HEK293 (cell line): Measurements from ENCODE around the gene PRKAB2.

Experiments
- CTCF ChIA-PET: fragments of 350-600 bp; formaldehyde crosslinking; extraction: SDS; loops from one replicate; lab custom pipeline; 2021; ENCODE audit warnings: antibody characterized with exemption; lab: Yijun Ruan, JAX
- POLR2A ChIA-PET: fragments of 300-600 bp; formaldehyde crosslinking; extraction: SDS; loops from one replicate; lab custom pipeline; 2020; ENCODE audit warnings: antibody characterized with exemption, inconsistent platforms; lab: Yijun Ruan, JAX
- H3K27ac ChIP-seq: fragments of 200-500 bp; sonication (Bioruptor generic); 2 replicates; pipeline ENCODE4 v1.5.1; 2014; ENCODE audit warnings: low read depth, low read length, control low read depth, inconsistent platforms; ENCODE audit errors: extremely low read depth
- H3K36me3 ChIP-seq, 2 experiments: fragments of 200-500 bp in 1 of 2; sonication (Bioruptor generic) in 1 of 2; 1 replicate in 1 of 2; 2 replicates in 1 of 2; pipeline ENCODE4 v1.5.1; 2014 to 2017; ENCODE audit warnings: inconsistent platforms in 2 of 2, low read length in 2 of 2; ENCODE audit not compliant: control insufficient read depth in 2 of 2, insufficient read depth in 1 of 2
- H3K4me1 ChIP-seq: fragments of 200-500 bp; sonication (Bioruptor generic); 2 replicates; pipeline ENCODE4 v1.5.1; 2014; ENCODE audit warnings: mild to moderate bottlenecking, low read length, inconsistent platforms; ENCODE audit not compliant: control insufficient read depth, insufficient read depth
- H3K4me3 ChIP-seq: 2 replicates; pipeline ENCODE4 v1.5.1; 2011; ENCODE audit warnings: low read depth, mild to moderate bottlenecking, control low read depth, low read length, moderate library complexity
- H3K9me3 ChIP-seq: fragments of 200-500 bp; sonication (Bioruptor generic); 2 replicates; pipeline ENCODE4 v1.5.1; 2014; ENCODE audit warnings: low read depth, low read length, inconsistent platforms; ENCODE audit not compliant: control insufficient read depth, insufficient read depth
- GFI1B ChIP-seq: fragments of 450-650 bp; formaldehyde crosslinking; IDR thresholded peaks from 2 replicates; pipeline ENCODE4 v1.5.1; 2016; ENCODE audit warnings: missing biosample characterization, missing genetic modification characterization
- HOXA7 ChIP-seq: sonication (generic); formaldehyde crosslinking; IDR thresholded peaks from 2 replicates; pipeline ENCODE4 v1.8.1; 2022; ENCODE audit warnings: missing genetic modification reagents, borderline replicate concordance
- MZF1 ChIP-seq: fragments of 450-650 bp; formaldehyde crosslinking; IDR thresholded peaks from 2 replicates; pipeline ENCODE4 v1.5.1; 2017; ENCODE audit warnings: missing biosample characterization, missing genetic modification characterization, borderline replicate concordance
- OSR2 ChIP-seq: fragments of 450-650 bp; formaldehyde crosslinking; IDR thresholded peaks from 2 replicates; pipeline ENCODE4 v1.5.1; 2016; ENCODE audit warnings: missing biosample characterization, missing genetic modification characterization
- PRDM1 ChIP-seq: fragments of 450-650 bp; formaldehyde crosslinking; IDR thresholded peaks from 2 replicates; pipeline ENCODE4; 2016; ENCODE audit warnings: missing biosample characterization, missing genetic modification characterization
- SCRT1 ChIP-seq: fragments of 450-650 bp; formaldehyde crosslinking; IDR thresholded peaks from 2 replicates; pipeline ENCODE4 v1.5.1; 2016; ENCODE audit warnings: missing biosample characterization, missing genetic modification characterization, borderline replicate concordance
- WT1 ChIP-seq: fragments of 450-650 bp; formaldehyde crosslinking; IDR thresholded peaks from 2 replicates; pipeline ENCODE4 v1.5.1; 2016; ENCODE audit warnings: missing biosample characterization, missing genetic modification characterization
- ZBTB48 ChIP-seq: fragments of 450-650 bp; formaldehyde crosslinking; IDR thresholded peaks from 2 replicates; pipeline ENCODE4 v1.5.1; 2016; ENCODE audit warnings: missing biosample characterization, missing genetic modification characterization
- ZBTB8A ChIP-seq: fragments of 450-650 bp; formaldehyde crosslinking; IDR thresholded peaks from 2 replicates; pipeline ENCODE4 v1.5.1; 2016; ENCODE audit warnings: missing biosample characterization, missing genetic modification characterization
- ZEB2 ChIP-seq: fragments of 450-650 bp; formaldehyde crosslinking; IDR thresholded peaks from 2 replicates; pipeline ENCODE4 v1.5.1; 2016; ENCODE audit warnings: missing biosample characterization, missing genetic modification characterization
- ZFHX2 ChIP-seq: fragments of 450-650 bp; formaldehyde crosslinking; conservative IDR thresholded peaks from 2 replicates; pipeline ENCODE4 v1.5.1; 2016; ENCODE audit warnings: missing biosample characterization, missing genetic modification characterization
- ZFP3 ChIP-seq: fragments of 450-650 bp; formaldehyde crosslinking; IDR thresholded peaks from 2 replicates; pipeline ENCODE4 v1.5.1; 2016; ENCODE audit warnings: low read depth, missing biosample characterization, missing genetic modification characterization
- ZNF10 ChIP-seq: fragments of 450-650 bp; formaldehyde crosslinking; IDR thresholded peaks from 2 replicates; pipeline ENCODE4 v1.5.1; 2017; ENCODE audit warnings: missing biosample characterization, missing genetic modification characterization
- ZNF133 ChIP-seq: fragments of 450-650 bp; formaldehyde crosslinking; IDR thresholded peaks from 2 replicates; pipeline ENCODE4 v1.5.1; 2016; ENCODE audit warnings: missing biosample characterization, missing genetic modification characterization
- ZNF174 ChIP-seq: fragments of 450-650 bp; formaldehyde crosslinking; IDR thresholded peaks from 2 replicates; pipeline ENCODE4 v1.5.0; 2017; ENCODE audit warnings: missing biosample characterization, mild to moderate bottlenecking, missing genetic modification characterization
- ZNF214 ChIP-seq: fragments of 450-650 bp; formaldehyde crosslinking; IDR thresholded peaks from 2 replicates; pipeline ENCODE4 v1.5.1; 2017; ENCODE audit warnings: missing biosample characterization, mild to moderate bottlenecking, missing genetic modification characterization, borderline replicate concordance
- ZNF221 ChIP-seq: fragments of 450-650 bp; formaldehyde crosslinking; IDR thresholded peaks from 2 replicates; pipeline ENCODE4 v1.5.1; 2017; ENCODE audit warnings: missing biosample characterization, missing genetic modification characterization, borderline replicate concordance
- ZNF266 ChIP-seq: fragments of 450-650 bp; formaldehyde crosslinking; IDR thresholded peaks from 2 replicates; pipeline ENCODE4 v1.5.1; 2016; ENCODE audit warnings: missing biosample characterization, missing genetic modification characterization, low read depth
- ZNF335 ChIP-seq: fragments of 450-650 bp; formaldehyde crosslinking; conservative IDR thresholded peaks from 2 replicates; pipeline ENCODE4 v1.5.1; 2016; ENCODE audit warnings: missing biosample characterization, missing genetic modification characterization
- ZNF433 ChIP-seq: fragments of 450-650 bp; formaldehyde crosslinking; IDR thresholded peaks from 2 replicates; pipeline ENCODE4 v1.5.1; 2016; ENCODE audit warnings: missing biosample characterization, missing genetic modification characterization, low read depth
- ZNF521 ChIP-seq: fragments of 450-650 bp; formaldehyde crosslinking; IDR thresholded peaks from 2 replicates; pipeline ENCODE4 v1.5.1; 2017; ENCODE audit warnings: missing biosample characterization, mild to moderate bottlenecking, missing genetic modification characterization
- ZNF555 ChIP-seq: fragments of 450-650 bp; formaldehyde crosslinking; conservative IDR thresholded peaks from 2 replicates; pipeline ENCODE4 v1.5.1; 2017; ENCODE audit warnings: missing biosample characterization, mild to moderate bottlenecking, missing genetic modification characterization, inconsistent platforms
- ZNF596 ChIP-seq: fragments of 450-650 bp; IDR thresholded peaks from 2 replicates; pipeline ENCODE4 v1.5.0; 2018; ENCODE audit warnings: missing biosample characterization, mild to moderate bottlenecking, missing genetic modification characterization, moderate library complexity
- ZNF623 ChIP-seq: fragments of 450-650 bp; formaldehyde crosslinking; IDR thresholded peaks from 2 replicates; pipeline ENCODE4 v1.5.1; 2016; ENCODE audit warnings: missing biosample characterization, missing genetic modification characterization
- ZNF658 ChIP-seq: fragments of 450-650 bp; formaldehyde crosslinking; IDR thresholded peaks from 2 replicates; pipeline ENCODE4; 2016; ENCODE audit warnings: missing biosample characterization, missing genetic modification characterization
- ZNF707 ChIP-seq: fragments of 450-650 bp; formaldehyde crosslinking; IDR thresholded peaks from 2 replicates; pipeline ENCODE4 v1.5.1; 2016; ENCODE audit warnings: missing biosample characterization, missing genetic modification characterization
- ZNF747 ChIP-seq: fragments of 450-650 bp; formaldehyde crosslinking; IDR thresholded peaks from 2 replicates; pipeline ENCODE4 v1.5.1; 2016; ENCODE audit warnings: missing biosample characterization, missing genetic modification characterization
- ZNF777 ChIP-seq: fragments of 450-650 bp; formaldehyde crosslinking; IDR thresholded peaks from 2 replicates; pipeline ENCODE4 v1.5.1; 2017; ENCODE audit warnings: missing biosample characterization, missing genetic modification characterization, borderline replicate concordance
- TF ChIP-seq, protein P1 (sequence below): fragments of 450-650 bp; formaldehyde crosslinking; IDR thresholded peaks from 2 replicates; pipeline ENCODE4 v1.5.1; 2016; ENCODE audit warnings: missing biosample characterization, missing genetic modification characterization, low read depth
- TF ChIP-seq, protein P2 (sequence below): fragments of 450-650 bp; formaldehyde crosslinking; conservative IDR thresholded peaks from 2 replicates; pipeline ENCODE4 v1.5.1; 2016; ENCODE audit warnings: low read depth, missing biosample characterization, missing genetic modification characterization

PRKAB2 gene

DNA sequence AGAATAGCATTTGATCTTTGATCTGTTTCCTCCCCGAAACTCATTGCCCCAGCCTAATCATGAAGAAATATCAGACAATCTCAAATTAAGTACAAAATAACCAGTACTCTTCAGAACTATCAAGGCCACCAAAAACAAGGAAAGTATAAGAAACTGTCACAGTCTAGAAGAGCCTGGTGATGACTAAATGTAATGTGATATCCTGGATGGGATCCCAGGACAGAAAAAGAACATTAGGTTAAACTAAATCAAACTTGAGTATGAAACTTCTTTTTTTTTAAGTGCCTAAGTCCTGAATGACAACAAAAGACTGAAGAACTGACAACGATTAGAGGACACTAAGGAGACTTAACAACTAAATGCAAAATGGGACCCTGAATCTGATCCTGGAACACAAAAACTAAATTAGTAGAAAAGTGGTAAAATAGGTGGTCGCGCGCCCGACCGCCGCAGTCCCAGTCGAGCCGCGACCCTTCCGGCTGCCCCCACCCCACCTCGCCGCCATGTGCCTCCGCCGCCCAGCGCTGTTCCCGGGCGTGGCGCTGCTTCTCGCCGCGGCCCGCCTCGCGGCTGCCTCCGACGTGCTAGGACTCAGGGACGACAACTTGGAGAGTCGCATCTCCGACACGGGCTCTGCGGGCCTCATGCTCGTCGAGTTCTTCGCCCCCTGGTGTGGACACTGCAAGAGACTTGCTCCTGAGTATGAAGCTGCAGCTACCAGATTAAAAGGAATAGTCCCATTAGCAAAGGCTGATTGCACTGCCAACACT is 5.5 kb upstream of the PRKAB2 start (continued):
- TF ChIP-seq ZEB2 (tag by site-specific recombination) (no peak), ZNF623 (tag by site-specific recombination) (no peak), SCRT1 (tag by site-specific recombination) (no peak), HOXA7 (no peak), ZBTB8A (tag by site-specific recombination) (no peak)

DNA sequence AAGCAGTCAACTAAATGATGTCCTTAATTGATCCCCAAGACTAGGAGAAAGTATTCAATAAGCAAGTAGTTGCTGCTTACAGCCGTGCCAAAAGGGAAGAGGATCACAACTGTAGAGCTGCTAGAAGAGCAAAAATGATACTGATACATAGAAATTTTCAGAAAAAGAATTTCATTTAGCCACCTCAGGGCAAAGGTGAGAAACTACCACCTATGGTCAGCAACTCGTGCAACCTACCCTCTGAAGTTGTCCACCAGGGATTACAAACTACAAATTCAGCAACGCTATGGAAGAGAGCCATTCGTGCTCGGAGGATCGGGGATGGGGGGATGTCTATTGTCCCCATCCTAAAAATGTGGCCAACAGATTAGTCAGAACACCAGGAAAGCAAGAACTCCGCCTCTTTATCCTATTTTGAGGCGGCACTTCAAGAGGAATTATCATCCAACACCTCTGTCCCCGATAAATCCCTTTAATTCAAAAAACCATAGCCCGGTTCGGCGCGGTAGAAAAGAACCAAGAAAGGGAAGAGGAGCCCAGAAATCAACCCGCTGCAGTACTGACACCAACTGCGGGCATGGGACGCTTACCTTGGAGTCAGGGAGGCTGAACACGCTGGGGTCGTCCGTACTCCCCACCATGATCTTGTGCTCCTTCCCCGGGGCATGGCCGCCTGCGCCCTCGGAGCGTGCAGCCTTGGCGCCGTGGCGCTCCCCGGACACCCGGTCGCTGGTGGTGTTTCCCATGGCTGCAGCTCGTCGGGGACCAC is 687 bp downstream of the PRKAB2 start:
- POLR2A ChIA-PET, result interaction anchor here (0.8 to 2.0 kb wide), 4 partner anchors 71 to 1207 kb away, joined by 3 to 12 read pairs (median 6); partner anchors contain the start of genes ANKRD34A, CHD1L and POLR3GL
- peaks cover 0 to 8% of the 10 kb centered on the region in 2 experiments; a peak in 1 of 3 replicates for H3K36me3 ChIP-seq
- H3K4me1 ChIP-seq, result peaks cover 19% of the 10 kb centered on the region
- peak overlapping the region; percentile 71 for H3K27ac ChIP-seq
- CTCF ChIA-PET, result interaction anchor here (0.9 to 1.9 kb wide), 4 partner anchors 9 to 71 kb away, joined by 3 to 12 read pairs (median 4); partner anchors contain the start of gene CHD1L
- no peaks in the 10 kb centered on the region for H3K9me3 ChIP-seq
- H3K4me3 ChIP-seq, result peak overlapping the region; percentile 90
- TF ChIP-seq ZNF266, result no peak
- peak; percentile 80 for TF ChIP-seq MZF1 (tag by site-specific recombination)
- no peak for TF ChIP-seq ZNF658
- no peak for TF ChIP-seq ZNF747 (tag by site-specific recombination)
- TF ChIP-seq ZNF174 (tag by site-specific recombination), result no peak
- no peak for TF ChIP-seq PRDM1
- TF ChIP-seq GFI1B (tag by site-specific recombination), result no peak
- no peak for TF ChIP-seq ZBTB48 (tag by site-specific recombination)
- TF ChIP-seq, protein P1, sequence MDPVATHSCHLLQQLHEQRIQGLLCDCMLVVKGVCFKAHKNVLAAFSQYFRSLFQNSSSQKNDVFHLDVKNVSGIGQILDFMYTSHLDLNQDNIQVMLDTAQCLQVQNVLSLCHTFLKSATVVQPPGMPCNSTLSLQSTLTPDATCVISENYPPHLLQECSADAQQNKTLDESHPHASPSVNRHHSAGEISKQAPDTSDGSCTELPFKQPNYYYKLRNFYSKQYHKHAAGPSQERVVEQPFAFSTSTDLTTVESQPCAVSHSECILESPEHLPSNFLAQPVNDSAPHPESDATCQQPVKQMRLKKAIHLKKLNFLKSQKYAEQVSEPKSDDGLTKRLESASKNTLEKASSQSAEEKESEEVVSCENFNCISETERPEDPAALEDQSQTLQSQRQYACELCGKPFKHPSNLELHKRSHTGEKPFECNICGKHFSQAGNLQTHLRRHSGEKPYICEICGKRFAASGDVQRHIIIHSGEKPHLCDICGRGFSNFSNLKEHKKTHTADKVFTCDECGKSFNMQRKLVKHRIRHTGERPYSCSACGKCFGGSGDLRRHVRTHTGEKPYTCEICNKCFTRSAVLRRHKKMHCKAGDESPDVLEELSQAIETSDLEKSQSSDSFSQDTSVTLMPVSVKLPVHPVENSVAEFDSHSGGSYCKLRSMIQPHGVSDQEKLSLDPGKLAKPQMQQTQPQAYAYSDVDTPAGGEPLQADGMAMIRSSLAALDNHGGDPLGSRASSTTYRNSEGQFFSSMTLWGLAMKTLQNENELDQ (tag by site-specific recombination), result no peak
- no peak for TF ChIP-seq ZNF521 (tag by site-specific recombination)
- no peak for TF ChIP-seq ZNF10 (tag by site-specific recombination)
- no peak for TF ChIP-seq ZNF707 (tag by site-specific recombination)
- 0 out of 2 replicates have a peak, but pooled peaks have one; percentile 6 for TF ChIP-seq ZNF335 (tag by site-specific recombination)
- no peak for TF ChIP-seq ZNF433 (tag by site-specific recombination)
- TF ChIP-seq ZFP3 (tag by site-specific recombination), result no peak
- TF ChIP-seq ZNF214 (tag by site-specific recombination), result no peak
- TF ChIP-seq OSR2 (tag by site-specific recombination), result no peak
- no peak for TF ChIP-seq ZNF221
- no peak for TF ChIP-seq WT1
- TF ChIP-seq ZNF133 (tag by site-specific recombination), result no peak
- TF ChIP-seq ZNF777 (tag by site-specific recombination), result 0 out of 2 replicates have a peak, but pooled peaks have one; percentile 39
- TF ChIP-seq ZFHX2 (tag by site-specific recombination), result no peak
- no peak for TF ChIP-seq ZNF555 (tag by site-specific recombination)
- no peak for TF ChIP-seq ZNF596 (tag by site-specific recombination)
- TF ChIP-seq, protein P2, sequence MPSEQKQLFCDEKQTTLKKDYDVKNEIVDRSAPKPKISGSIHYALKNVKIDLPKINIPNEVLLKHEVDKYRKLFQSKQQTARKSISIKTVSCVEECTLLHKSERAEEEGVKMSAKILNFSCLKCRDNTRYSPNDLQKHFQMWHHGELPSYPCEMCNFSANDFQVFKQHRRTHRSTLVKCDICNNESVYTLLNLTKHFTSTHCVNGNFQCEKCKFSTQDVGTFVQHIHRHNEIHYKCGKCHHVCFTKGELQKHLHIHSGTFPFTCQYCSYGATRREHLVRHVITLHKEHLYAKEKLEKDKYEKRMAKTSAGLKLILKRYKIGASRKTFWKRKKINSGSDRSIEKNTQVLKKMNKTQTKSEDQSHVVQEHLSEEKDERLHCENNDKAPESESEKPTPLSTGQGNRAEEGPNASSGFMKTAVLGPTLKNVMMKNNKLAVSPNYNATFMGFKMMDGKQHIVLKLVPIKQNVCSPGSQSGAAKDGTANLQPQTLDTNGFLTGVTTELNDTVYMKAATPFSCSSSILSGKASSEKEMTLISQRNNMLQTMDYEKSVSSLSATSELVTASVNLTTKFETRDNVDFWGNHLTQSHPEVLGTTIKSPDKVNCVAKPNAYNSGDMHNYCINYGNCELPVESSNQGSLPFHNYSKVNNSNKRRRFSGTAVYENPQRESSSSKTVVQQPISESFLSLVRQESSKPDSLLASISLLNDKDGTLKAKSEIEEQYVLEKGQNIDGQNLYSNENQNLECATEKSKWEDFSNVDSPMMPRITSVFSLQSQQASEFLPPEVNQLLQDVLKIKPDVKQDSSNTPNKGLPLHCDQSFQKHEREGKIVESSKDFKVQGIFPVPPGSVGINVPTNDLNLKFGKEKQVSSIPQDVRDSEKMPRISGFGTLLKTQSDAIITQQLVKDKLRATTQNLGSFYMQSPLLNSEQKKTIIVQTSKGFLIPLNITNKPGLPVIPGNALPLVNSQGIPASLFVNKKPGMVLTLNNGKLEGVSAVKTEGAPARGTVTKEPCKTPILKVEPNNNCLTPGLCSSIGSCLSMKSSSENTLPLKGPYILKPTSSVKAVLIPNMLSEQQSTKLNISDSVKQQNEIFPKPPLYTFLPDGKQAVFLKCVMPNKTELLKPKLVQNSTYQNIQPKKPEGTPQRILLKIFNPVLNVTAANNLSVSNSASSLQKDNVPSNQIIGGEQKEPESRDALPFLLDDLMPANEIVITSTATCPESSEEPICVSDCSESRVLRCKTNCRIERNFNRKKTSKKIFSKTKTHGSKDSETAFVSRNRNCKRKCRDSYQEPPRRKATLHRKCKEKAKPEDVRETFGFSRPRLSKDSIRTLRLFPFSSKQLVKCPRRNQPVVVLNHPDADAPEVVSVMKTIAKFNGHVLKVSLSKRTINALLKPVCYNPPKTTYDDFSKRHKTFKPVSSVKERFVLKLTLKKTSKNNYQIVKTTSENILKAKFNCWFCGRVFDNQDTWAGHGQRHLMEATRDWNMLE (tag by site-specific recombination), result no peak
